Mucosa of descending colon (tissue), 3 donors: Measurements from ENCODE around the gene SLC22A16. TPM values are rescaled to one million over a fixed set of nuclear protein-coding genes. Genes with fewer than 3 reads are reported as not detected.

Experiments used
- ATAC-seq: fragments of 200-7000 bp; cut with Tn5 transposase; one replicate; pipeline ENCODE4 v1.9.1; 2020; ENCODE audit warnings: mild to moderate bottlenecking, moderate library complexity
- DNase-seq, 3 donors: peaks; one replicate each; pipeline ENCODE4 v3.0.0-alpha.2; 2020
- H3K36me3 ChIP-seq: fragments of 200-600 bp; one replicate; pipeline ENCODE4 v1.8.0; 2021; ENCODE audit warnings: low read depth, mild to moderate bottlenecking
- H3K4me1 ChIP-seq: fragments of 200-600 bp; one replicate; pipeline ENCODE4 v1.8.0; 2021; ENCODE audit warnings: low read depth, mild to moderate bottlenecking
- H3K4me3 ChIP-seq: fragments of 200-600 bp; one replicate; pipeline ENCODE4 v1.8.0; 2021; ENCODE audit warnings: mild to moderate bottlenecking
- H3K9me3 ChIP-seq: fragments of 200-600 bp; one replicate; pipeline ENCODE4 v1.8.0; 2021; ENCODE audit warnings: mild to moderate bottlenecking
- CTCF ChIP-seq: fragments of 200-600 bp; IDR thresholded peaks from one replicate; pipeline ENCODE4 v1.8.0; 2022; ENCODE audit warnings: antibody characterized with exemption, mild to moderate bottlenecking
- intact Hi-C, 2 donors: fragments of 100-400 bp; cut with DNase I in 1 of 2; cut with micrococcal nuclease in 1 of 2; formaldehyde crosslinking; loops; one replicate each; pipeline versions ENCODE4 v1.11.0 to v1.11.1; 2022; cut with DNase I, micrococcal nuclease
- total RNA-seq, 3 donors: library from RNA; stranded (reverse); fragmentation: NEBNext Ultra II Directional in 2 of 3; extraction: Animal tissue kit (Norgen Biotek cat#: 25700) in 2 of 3; gene quantifications; one replicate each; pipeline versions ENCODE4 v1.2.1 to v1.2.4, GENCODE V29; 2021 to 2023
- donor health status: DM: no; HTN: no; CAD: no; lungs with moderate emphysema.
- donor health status: DM: no; HTN: no; CAD: no.
- donor health status: DM: no; HTN: yes; CAD: no.

Gene SLC22A16
- total RNA-seq, 3 donors from 2014 or later, result 0.16 to 0.46 TPM; not detected in 1

- no peak for ATAC-seq
- Histone ChIP-seq H3K4me3 (no peak overlapping the region), H3K36me3 (no peaks in the 10 kb centered on the region), H3K9me3 (no peaks in the 10 kb centered on the region), H3K4me1 (no peaks in the 10 kb centered on the region)
- TF ChIP-seq CTCF, result no peak
- intact Hi-C loops, result loop anchor here (10.0 kb wide), 2 partner anchors 216 to 686 kb away; partner anchors contain the start of gene WASF1 (in 2 of the 2)
- no peak for DNase-seq
Measured at GRCh38 chr6:110390404-110390803, 86.0 kb downstream of the SLC22A16 start.

- DNase-seq (no peak), ATAC-seq (no peak)
- H3K4me3 ChIP-seq, result no peak overlapping the region
- no peaks in the 10 kb centered on the region for H3K4me1 ChIP-seq
- H3K9me3 ChIP-seq, result no peaks in the 10 kb centered on the region
- H3K36me3 ChIP-seq, result no peaks in the 10 kb centered on the region
- no peak for TF ChIP-seq CTCF
- intact Hi-C loops, result loop anchor here (10.0 kb wide), 2 partner anchors 215 to 685 kb away; partner anchors contain the start of gene WASF1 (in 2 of the 2)
Measured at GRCh38 chr6:110389689-110390382, 86.6 kb downstream of the SLC22A16 start.

GRCh38 chr6:110387986-110388385 lies 88.4 kb downstream of the SLC22A16 start:
- TF ChIP-seq CTCF, result no peak
- ATAC-seq (no peak), DNase-seq (no peak)
- no peaks in the 10 kb centered on the region for H3K36me3 ChIP-seq
- no peak overlapping the region for H3K4me3 ChIP-seq
- no peaks in the 10 kb centered on the region for H3K4me1 ChIP-seq
- intact Hi-C loops, result no loop called here
- H3K9me3 ChIP-seq, result no peaks in the 10 kb centered on the region

GRCh38 chr6:110385458-110385863 lies 91.0 kb downstream of the SLC22A16 start:
- H3K9me3 ChIP-seq, result no peaks in the 10 kb centered on the region
- TF ChIP-seq CTCF, result no peak
- no peaks in the 10 kb centered on the region for H3K4me1 ChIP-seq
- no peak overlapping the region for H3K4me3 ChIP-seq
- H3K36me3 ChIP-seq, result no peaks in the 10 kb centered on the region
- intact Hi-C loops, result no loop called here
- no peak for ATAC-seq
- DNase-seq, result no peak

- no peak for TF ChIP-seq CTCF
- intact Hi-C loops, result no loop called here
- Histone ChIP-seq H3K4me1 (no peaks in the 10 kb centered on the region), H3K36me3 (no peaks in the 10 kb centered on the region), H3K4me3 (no peak overlapping the region), H3K9me3 (no peaks in the 10 kb centered on the region)
- no peak for ATAC-seq
- no peak for DNase-seq
Measured at GRCh38 chr6:110378552-110378951, 97.9 kb downstream of the SLC22A16 start.

Other genes with a start within 250 kb of the SLC22A16 start
- gene METTL24, start 118.3 kb downstream of the SLC22A16 start, total RNA-seq, result 10 to 100 TPM in 1 of 3 donors, 1 to 10 TPM in 1, under 1 TPM in 1; 0.43 to 23.5 (median 1.2) TPM
- gene DDO, start 61.0 kb downstream of the SLC22A16 start, total RNA-seq, result 1 to 10 TPM; 2.6 to 3.5 (median 3.4) TPM